KBM-7 (cell line): ENCODE data around the gene CAPZA1.

ENCODE experiments used
- DNase-seq: peaks from one replicate; pipeline ENCODE4 v3.0.0-alpha.2; 2015
- in situ Hi-C: fragments of 300-500 bp; cut with MboI; formaldehyde crosslinking; loops from 2 replicates; pipeline ENCODE4 v1.14.3; 2020; ENCODE audit warnings: low sequenced_read_pairs, low pct_unique_long_range_greater_than_20kb, mixed read lengths

Gene CAPZA1

GRCh38 chr1:112619518-112620376 lies at the start of gene CAPZA1:
CAPZA1 (plus strand) TSS chr1:112619832; CDS start chr1:112619845, 13 bp downstream.
- in situ Hi-C loops = loop anchor here (25.0 kb wide), 1 partner anchor 232 kb away; the partner anchor contains the start of gene CTTNBP2NL

GRCh38 chr1:112575154-112575804 lies 44.4 kb upstream of the CAPZA1 start:
- in situ Hi-C loops = no loop called here
- DNase-seq = no peak

More at GRCh38 chr1:112619518-112620376, at the start of gene CAPZA1:
- DNase-seq = peak; percentile 93

- in situ Hi-C loops = no loop called here
- DNase-seq = no peak
These were observed 43.4 kb upstream of the CAPZA1 start for GRCh38 chr1:112576240-112576639.

GRCh38 chr1:112579801-112580510 lies 39.7 kb upstream of the CAPZA1 start:
- in situ Hi-C loops = no loop called here

GRCh38 chr1:112581586-112582192 lies 37.9 kb upstream of the CAPZA1 start:
- in situ Hi-C loops = no loop called here
- DNase-seq = no peak

More at GRCh38 chr1:112579801-112580510, 39.7 kb upstream of the CAPZA1 start:
- DNase-seq = no peak

- no peak for DNase-seq
- in situ Hi-C loops = no loop called here
These were observed 36.3 kb upstream of the CAPZA1 start for GRCh38 chr1:112583366-112583765.

GRCh38 chr1:112589766-112590165 lies 29.9 kb upstream of the CAPZA1 start:
- in situ Hi-C loops = no loop called here
- DNase-seq = no peak

GRCh38 chr1:112594208-112594876 lies 25.3 kb upstream of the CAPZA1 start:
- no peak for DNase-seq
- in situ Hi-C loops = no loop called here

- no peak for DNase-seq
- in situ Hi-C loops = no loop called here
These were observed 20.2 kb upstream of the CAPZA1 start for GRCh38 chr1:112599477-112599876.

- DNase-seq = no peak
- in situ Hi-C loops = loop anchor here (25.0 kb wide), 1 partner anchor 216 kb away; the partner anchor contains the start of gene CTTNBP2NL
These were observed 16.6 kb upstream of the CAPZA1 start for GRCh38 chr1:112603012-112603411.

GRCh38 chr1:112603541-112603940 lies 16.1 kb upstream of the CAPZA1 start:
- in situ Hi-C loops = loop anchor here (25.0 kb wide), 1 partner anchor 216 kb away; the partner anchor contains the start of gene CTTNBP2NL
- DNase-seq = no peak

- in situ Hi-C loops = loop anchor here (25.0 kb wide), 1 partner anchor 218 kb away; the partner anchor contains the start of gene CTTNBP2NL
- DNase-seq = no peak
These were observed 13.9 kb upstream of the CAPZA1 start for GRCh38 chr1:112605633-112606327.

GRCh38 chr1:112614460-112615065 lies 5.1 kb upstream of the CAPZA1 start:
- DNase-seq = peak; percentile 73
- in situ Hi-C loops = loop anchor here (25.0 kb wide), 1 partner anchor 227 kb away; the partner anchor contains the start of gene CTTNBP2NL

GRCh38 chr1:112618114-112618720 lies 1.4 kb upstream of the CAPZA1 start:
- in situ Hi-C loops = loop anchor here (25.0 kb wide), 1 partner anchor 231 kb away; the partner anchor contains the start of gene CTTNBP2NL
- peak; percentile 52 for DNase-seq

GRCh38 chr1:112618721-112619517 lies 713 bp upstream of the CAPZA1 start, which contains the start of gene ST7L:
ST7L (minus strand) TSS chr1:112619141; CDS start chr1:112619113, 28 bp downstream.
- DNase-seq = peak; percentile 58
- in situ Hi-C loops = loop anchor here (25.0 kb wide), 1 partner anchor 232 kb away; the partner anchor contains the start of gene CTTNBP2NL

- in situ Hi-C loops = loop anchor here (25.0 kb wide), 1 partner anchor 233 kb away; the partner anchor contains the start of gene CTTNBP2NL
- no peak for DNase-seq
These were observed 704 bp downstream of the CAPZA1 start for GRCh38 chr1:112620377-112620695.
